GM13977 (cell line): Measurements from ENCODE around the gene GDF10.

Source experiments
- DNase-seq: peaks from one replicate; pipeline ENCODE4 v3.0.0; 2012; ENCODE audit warnings: low spot score
- in situ Hi-C: fragments of 300-500 bp; cut with MboI; formaldehyde crosslinking; loops from one replicate; pipeline ENCODE4 v1.12.0; 2022; ENCODE audit warnings: low sequenced_read_pairs, low pct_unique_long_range_greater_than_20kb, mixed read lengths, inconsistent platforms; ENCODE audit not compliant: unreplicated experiment
- TF ChIP-seq, protein P1 (sequence below): IDR thresholded peaks from 2 replicates; pipeline ENCODE4 v1.5.1; 2012; ENCODE audit warnings: mild to moderate bottlenecking, control low read depth; ENCODE audit not compliant: insufficient read depth; ENCODE audit errors: extremely low read depth, missing control alignments

Gene GDF10

GRCh38 chr10:47347303-47347675 is 47.3 kb downstream of the GDF10 start:
- TF ChIP-seq, protein P1, sequence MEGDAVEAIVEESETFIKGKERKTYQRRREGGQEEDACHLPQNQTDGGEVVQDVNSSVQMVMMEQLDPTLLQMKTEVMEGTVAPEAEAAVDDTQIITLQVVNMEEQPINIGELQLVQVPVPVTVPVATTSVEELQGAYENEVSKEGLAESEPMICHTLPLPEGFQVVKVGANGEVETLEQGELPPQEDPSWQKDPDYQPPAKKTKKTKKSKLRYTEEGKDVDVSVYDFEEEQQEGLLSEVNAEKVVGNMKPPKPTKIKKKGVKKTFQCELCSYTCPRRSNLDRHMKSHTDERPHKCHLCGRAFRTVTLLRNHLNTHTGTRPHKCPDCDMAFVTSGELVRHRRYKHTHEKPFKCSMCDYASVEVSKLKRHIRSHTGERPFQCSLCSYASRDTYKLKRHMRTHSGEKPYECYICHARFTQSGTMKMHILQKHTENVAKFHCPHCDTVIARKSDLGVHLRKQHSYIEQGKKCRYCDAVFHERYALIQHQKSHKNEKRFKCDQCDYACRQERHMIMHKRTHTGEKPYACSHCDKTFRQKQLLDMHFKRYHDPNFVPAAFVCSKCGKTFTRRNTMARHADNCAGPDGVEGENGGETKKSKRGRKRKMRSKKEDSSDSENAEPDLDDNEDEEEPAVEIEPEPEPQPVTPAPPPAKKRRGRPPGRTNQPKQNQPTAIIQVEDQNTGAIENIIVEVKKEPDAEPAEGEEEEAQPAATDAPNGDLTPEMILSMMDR: no peak
- in situ Hi-C loops: no loop called here
- no peak for DNase-seq

DNA sequence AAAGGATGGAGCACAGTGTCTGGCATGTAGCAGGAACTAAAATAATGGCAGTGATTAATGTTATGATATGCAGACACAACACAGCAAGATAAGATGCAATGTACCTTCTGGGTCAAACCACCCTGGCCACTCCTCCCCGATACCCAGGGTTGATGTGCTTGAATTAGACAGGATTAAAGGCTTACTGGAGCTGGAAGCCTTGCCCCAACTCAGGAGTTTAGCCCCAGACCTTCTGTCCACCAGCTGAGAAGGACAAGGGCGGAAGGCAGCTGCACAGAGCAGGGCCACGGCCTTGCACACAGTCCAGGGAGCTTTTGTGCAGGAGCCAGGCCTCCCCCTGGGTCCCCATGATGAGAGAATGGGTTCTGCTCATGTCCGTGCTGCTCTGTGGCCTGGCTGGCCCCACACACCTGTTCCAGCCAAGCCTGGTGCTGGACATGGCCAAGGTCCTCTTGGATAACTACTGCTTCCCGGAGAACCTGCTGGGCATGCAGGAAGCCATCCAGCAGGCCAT is 48.2 kb downstream of the GDF10 start, which contains the start of gene RBP3:
RBP3 (plus strand) TSS at position 226 of the 514 bp plus-strand sequence; CDS start at position 348, 122 bp downstream.
- TF ChIP-seq, protein P1: no peak
- DNase-seq: no peak
- in situ Hi-C loops: no loop called here

DNA sequence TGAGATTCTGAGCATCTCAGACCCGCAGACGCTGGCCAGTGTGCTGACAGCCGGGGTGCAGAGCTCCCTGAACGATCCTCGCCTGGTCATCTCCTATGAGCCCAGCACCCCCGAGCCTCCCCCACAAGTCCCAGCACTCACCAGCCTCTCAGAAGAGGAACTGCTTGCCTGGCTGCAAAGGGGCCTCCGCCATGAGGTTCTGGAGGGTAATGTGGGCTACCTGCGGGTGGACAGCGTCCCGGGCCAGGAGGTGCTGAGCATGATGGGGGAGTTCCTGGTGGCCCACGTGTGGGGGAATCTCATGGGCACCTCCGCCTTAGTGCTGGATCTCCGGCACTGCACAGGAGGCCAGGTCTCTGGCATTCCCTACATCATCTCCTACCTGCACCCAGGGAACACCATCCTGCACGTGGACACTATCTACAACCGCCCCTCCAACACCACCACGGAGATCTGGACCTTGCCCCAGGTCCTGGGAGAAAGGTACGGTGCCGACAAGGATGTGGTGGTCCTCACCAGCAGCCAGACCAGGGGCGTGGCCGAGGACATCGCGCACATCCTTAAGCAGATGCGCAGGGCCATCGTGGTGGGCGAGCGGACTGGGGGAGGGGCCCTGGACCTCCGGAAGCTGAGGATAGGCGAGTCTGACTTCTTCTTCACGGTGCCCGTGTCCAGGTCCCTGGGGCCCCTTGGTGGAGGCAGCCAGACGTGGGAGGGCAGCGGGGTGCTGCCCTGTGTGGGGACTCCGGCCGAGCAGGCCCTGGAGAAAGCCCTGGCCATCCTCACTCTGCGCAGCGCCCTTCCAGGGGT is 48.9 kb downstream of the GDF10 start:
- no peak for DNase-seq
- TF ChIP-seq, protein P1: no peak
- in situ Hi-C loops: no loop called here

GRCh38 chr10:47349516-47349915 is 49.5 kb downstream of the GDF10 start:
- in situ Hi-C loops: no loop called here
- TF ChIP-seq, protein P1: no peak
- no peak for DNase-seq

- in situ Hi-C loops: no loop called here
- TF ChIP-seq, protein P1: no peak
Observed at GRCh38 chr10:47349941-47350371, 50.0 kb downstream of the GDF10 start.

GRCh38 chr10:47350671-47351640 is 51.0 kb downstream of the GDF10 start:
- TF ChIP-seq, protein P1: no peak
- in situ Hi-C loops: no loop called here
- DNase-seq: no peak

More at GRCh38 chr10:47349941-47350371, 50.0 kb downstream of the GDF10 start:
- no peak for DNase-seq
